Testis (tissue), 3 donors: ENCODE measurements around the gene FANCD2. TPM values are rescaled to one million over a fixed set of nuclear protein-coding genes. Genes with fewer than 3 reads are reported as not detected.
"Not testable (repeated sequence)": the region's sequence is repeated elsewhere in the genome, so short reads cannot be mapped to it uniquely, and the experiment has no call there.

ENCODE experiments used
- DNase-seq: peaks from one replicate; pipeline ENCODE4 v3.0.0-alpha.2; 2019
- H3K27ac ChIP-seq, 2 donors: fragments of 200-600 bp; sonication (generic); one replicate each; pipeline ENCODE4 v1.5.1; 2019
- H3K27me3 ChIP-seq: fragments of 200-600 bp; sonication (generic); one replicate; pipeline ENCODE4 v1.5.1; 2019
- H3K36me3 ChIP-seq: fragments of 200-600 bp; sonication (generic); one replicate; pipeline ENCODE4 v1.5.1; 2017; ENCODE audit warnings: low read depth; ENCODE audit errors: missing control alignments
- H3K4me1 ChIP-seq: fragments of 200-600 bp; sonication (generic); one replicate; pipeline ENCODE4 v1.5.1; 2019
- H3K4me3 ChIP-seq, 2 donors: fragments of 200-600 bp; sonication (generic); one replicate each; pipeline ENCODE4 v1.5.1; 2017 to 2019
- H3K9me3 ChIP-seq: fragments of 200-600 bp; sonication (generic); one replicate; pipeline ENCODE4 v1.5.1; 2017
- POLR2A ChIP-seq: fragments of 450-650 bp; IDR thresholded peaks from one replicate; pipeline ENCODE4 v1.6.1; 2017; ENCODE audit warnings: antibody characterized with exemption, mild to moderate bottlenecking, moderate library complexity
- WGBS, 2 donors: methylation state at CpG; one replicate each; pipeline ENCODE4 v1.1.5; 2018; 5-methylcytosine and 5-hydroxymethylcytosine counted together
- intact Hi-C: fragments of 100-400 bp; cut with DNase I; formaldehyde crosslinking; loops from one replicate; pipeline ENCODE4 v1.15.1; 2023; ENCODE audit warnings: low total_unique reads
- polyA plus RNA-seq: library from polyadenylated mRNA; stranded (reverse); fragments of 350-450 nt; fragmentation: Illumina TruSeq; extraction: RNeasy Lipid Tissue Mini Kit (QIAGEN cat#74804); gene quantifications from one replicate; pipeline ENCODE4 v1.2.3, GENCODE V29; 2014; ENCODE audit warnings: low read depth, low replicate concordance; ENCODE audit not compliant: insufficient read depth
- total RNA-seq, 2 donors: library from RNA; depleted of rRNA; stranded (reverse); fragments of >200 nt; gene quantifications; one replicate each; pipeline ENCODE4 v1.2.3, GENCODE V29; 2016
- TF ChIP-seq, protein P1 (sequence below), 3 experiments: fragments of 450-650 bp in 2 of 3; fragments of 200-600 bp in 1 of 3; sonication (generic) in 1 of 3; IDR thresholded peaks; one replicate each; pipeline ENCODE4 v1.5.1; 2016 to 2019; ENCODE audit warnings: antibody characterized with exemption in 3 of 3, mild to moderate bottlenecking in 2 of 3, moderate library complexity in 1 of 3

Gene FANCD2
- total and polyA plus RNA-seq, 3 donors from 2014 or later: 23.7 to 41.6 (median 38.5) TPM

- Histone ChIP-seq H3K4me3 (no peak overlapping the region), H3K36me3 (no peaks in the 10 kb centered on the region), H3K27ac (no peak overlapping the region), H3K9me3 (no peaks in the 10 kb centered on the region), H3K4me1 (no peaks in the 10 kb centered on the region), H3K27me3 (no peaks in the 10 kb centered on the region)
- intact Hi-C loops: no loop called here
- DNase-seq: no peak
- 94 to 99% methylated on average over 5 of the region's 5 CpGs for WGBS, 2 donors
- TF ChIP-seq, protein P1, sequence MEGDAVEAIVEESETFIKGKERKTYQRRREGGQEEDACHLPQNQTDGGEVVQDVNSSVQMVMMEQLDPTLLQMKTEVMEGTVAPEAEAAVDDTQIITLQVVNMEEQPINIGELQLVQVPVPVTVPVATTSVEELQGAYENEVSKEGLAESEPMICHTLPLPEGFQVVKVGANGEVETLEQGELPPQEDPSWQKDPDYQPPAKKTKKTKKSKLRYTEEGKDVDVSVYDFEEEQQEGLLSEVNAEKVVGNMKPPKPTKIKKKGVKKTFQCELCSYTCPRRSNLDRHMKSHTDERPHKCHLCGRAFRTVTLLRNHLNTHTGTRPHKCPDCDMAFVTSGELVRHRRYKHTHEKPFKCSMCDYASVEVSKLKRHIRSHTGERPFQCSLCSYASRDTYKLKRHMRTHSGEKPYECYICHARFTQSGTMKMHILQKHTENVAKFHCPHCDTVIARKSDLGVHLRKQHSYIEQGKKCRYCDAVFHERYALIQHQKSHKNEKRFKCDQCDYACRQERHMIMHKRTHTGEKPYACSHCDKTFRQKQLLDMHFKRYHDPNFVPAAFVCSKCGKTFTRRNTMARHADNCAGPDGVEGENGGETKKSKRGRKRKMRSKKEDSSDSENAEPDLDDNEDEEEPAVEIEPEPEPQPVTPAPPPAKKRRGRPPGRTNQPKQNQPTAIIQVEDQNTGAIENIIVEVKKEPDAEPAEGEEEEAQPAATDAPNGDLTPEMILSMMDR (IDR thresholded peaks at IDR 0.05): no peak
- no peak for TF ChIP-seq POLR2A
These were observed 14.8 kb downstream of the FANCD2 start for GRCh38 chr3:10041034-10041433.

DNA sequence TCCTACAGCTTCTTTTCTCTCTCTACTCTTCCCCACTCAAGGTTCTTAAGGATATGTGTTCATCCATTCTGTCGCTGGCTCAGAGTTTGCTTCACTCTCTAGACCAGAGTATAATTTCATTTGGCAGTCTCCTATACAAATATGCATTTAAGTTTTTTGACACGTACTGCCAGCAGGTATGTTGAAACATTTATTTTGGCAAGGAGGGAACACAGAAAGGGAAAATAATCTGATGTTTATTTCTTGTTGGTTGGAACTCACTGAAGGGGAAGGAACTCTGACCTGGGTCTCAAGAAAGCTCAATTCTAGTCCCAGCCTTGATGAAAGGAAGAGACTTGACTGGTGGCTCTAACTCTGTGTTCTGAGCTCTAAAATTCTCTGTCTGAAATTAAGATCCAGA is 21.6 kb downstream of the FANCD2 start:
- Histone ChIP-seq H3K36me3 (no peaks in the 10 kb centered on the region), H3K4me1 (no peaks in the 10 kb centered on the region), H3K4me3 (no peak overlapping the region), H3K27me3 (no peaks in the 10 kb centered on the region), H3K27ac (no peak overlapping the region), H3K9me3 (no peaks in the 10 kb centered on the region)
- 72 to 98% methylated on average over 2 of the region's 2 CpGs for WGBS, 2 donors
- TF ChIP-seq POLR2A: no peak
- TF ChIP-seq, protein P1 (IDR thresholded peaks at IDR 0.05): no peak
- intact Hi-C loops: no loop called here
- no peak for DNase-seq

- 95 to 99% methylated on average over 5 of the region's 6 CpGs for WGBS, 2 donors
- H3K4me3 ChIP-seq, intact Hi-C loops, H3K27me3 ChIP-seq, H3K9me3 ChIP-seq, H3K4me1 ChIP-seq, DNase-seq, H3K27ac ChIP-seq, H3K36me3 ChIP-seq: not testable (repeated sequence)
These were observed 26.8 kb downstream of the FANCD2 start for GRCh38 chr3:10053054-10053453.

DNA sequence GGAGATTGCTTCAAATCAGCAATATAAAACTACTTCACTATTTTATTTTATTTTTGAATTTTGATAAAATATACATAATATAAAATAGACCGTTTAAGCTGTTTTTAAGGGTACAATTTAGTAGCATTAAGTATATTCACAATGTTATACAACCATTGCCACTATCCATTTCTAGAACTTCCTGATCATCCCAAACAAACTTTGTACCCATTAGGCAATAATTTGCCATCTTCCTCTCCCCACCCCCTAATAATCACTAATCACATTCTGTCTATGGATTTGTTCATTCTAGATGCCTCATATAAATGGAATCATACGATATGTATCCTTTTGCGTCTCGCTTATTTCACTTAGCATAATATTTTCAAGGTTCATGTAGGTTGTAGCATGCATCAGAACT is 28.9 kb downstream of the FANCD2 start:
- 95% methylated on average over 4 of the region's 4 CpGs for WGBS, 2 donors
- Histone ChIP-seq H3K36me3 (no peaks in the 10 kb centered on the region), H3K27ac (no peak overlapping the region), H3K9me3 (no peaks in the 10 kb centered on the region), H3K27me3 (no peaks in the 10 kb centered on the region), H3K4me3 (no peak overlapping the region), H3K4me1 (no peaks in the 10 kb centered on the region)
- TF ChIP-seq POLR2A: no peak
- TF ChIP-seq, protein P1 (IDR thresholded peaks at IDR 0.05): no peak
- intact Hi-C loops: no loop called here
- DNase-seq: no peak

- 60% methylated on average over 1 to 20 of the region's 33 CpGs for WGBS, 2 donors
- not testable (repeated sequence) for H3K36me3 ChIP-seq
These were observed 43.8 kb downstream of the FANCD2 start for GRCh38 chr3:10070077-10070476.

GRCh38 chr3:10074666-10075065 is 48.4 kb downstream of the FANCD2 start:
- TF ChIP-seq, protein P1 (IDR thresholded peaks at IDR 0.05): no peak
- no peak for TF ChIP-seq POLR2A
- Histone ChIP-seq H3K36me3 (no peaks in the 10 kb centered on the region), H3K27ac (no peak overlapping the region), H3K4me1 (no peaks in the 10 kb centered on the region), H3K27me3 (no peaks in the 10 kb centered on the region), H3K9me3 (no peaks in the 10 kb centered on the region), H3K4me3 (no peak overlapping the region)
- intact Hi-C loops: no loop called here
- DNase-seq: no peak

More at GRCh38 chr3:10070077-10070476, 43.8 kb downstream of the FANCD2 start:
- H3K9me3 ChIP-seq, H3K27me3 ChIP-seq, DNase-seq, H3K27ac ChIP-seq, intact Hi-C loops, H3K4me3 ChIP-seq, H3K4me1 ChIP-seq: not testable (repeated sequence)
